Ovary (tissue), 9 donors: ENCODE results near the gene MAPK14. TPM values are rescaled to one million over a fixed set of nuclear protein-coding genes. Genes with fewer than 3 reads are reported as not detected.
"Not testable (repeated sequence)": the region's sequence is repeated elsewhere in the genome, so short reads cannot be mapped to it uniquely, and the experiment has no call there.

Experiments used
- DNase-seq, 5 donors: peaks; one replicate each; pipeline ENCODE4 v3.0.0-alpha.2; 2019 to 2020
- H3K27ac ChIP-seq, 2 donors: fragments of 200-600 bp; one replicate each; pipeline versions ENCODE4 v1.5.1 to v1.8.0; 2019 to 2022
- H3K27me3 ChIP-seq: fragments of 200-600 bp; one replicate; pipeline ENCODE4 v1.8.0; 2022
- H3K36me3 ChIP-seq: fragments of 200-600 bp; sonication (generic); one replicate; pipeline ENCODE4 v1.5.1; 2019
- H3K4me1 ChIP-seq: one replicate; pipeline ENCODE4 v1.8.1; 2013; ENCODE audit warnings: mild to moderate bottlenecking, moderate library complexity; ENCODE audit not compliant: insufficient read depth
- H3K4me3 ChIP-seq: fragments of 200-600 bp; sonication (generic); one replicate; pipeline ENCODE4 v1.5.1; 2017
- H3K9me3 ChIP-seq, 2 donors: fragments of 200-600 bp in 1 of 2; sonication (generic) in 1 of 2; one replicate each; pipeline versions ENCODE4 v1.5.1 to v1.8.1; 2013 to 2019; ENCODE audit warnings: mild to moderate bottlenecking in 1 of 2, moderate library complexity in 1 of 2
- EP300 ChIP-seq: sonication (generic); formaldehyde crosslinking; IDR thresholded peaks from one replicate; pipeline ENCODE4 v1.6.1; 2017; ENCODE audit warnings: antibody characterized with exemption
- POLR2A ChIP-seq: fragments of 450-650 bp; IDR thresholded peaks from one replicate; pipeline ENCODE4 v1.6.1; 2017; ENCODE audit warnings: antibody characterized with exemption, mild to moderate bottlenecking, moderate library complexity
- WGBS, 3 donors: extraction: QIAGEN DNeasy Blood & Tissue Kit in 1 of 3; methylation state at CpG; one replicate each; pipeline versions ENCODE4 v1.1.5 to v1.1.7; 2013 to 2017; 5-methylcytosine and 5-hydroxymethylcytosine counted together
- intact Hi-C, 4 donors: fragments of 100-400 bp; cut with DNase I; formaldehyde crosslinking; loops; one replicate each; pipeline versions ENCODE4 v1.11.0 to v1.15.1; 2022 to 2023
- polyA plus RNA-seq, 2 donors: library from polyadenylated mRNA; stranded (reverse); fragments of 200-250 nt in 1 of 2; fragments of 350-450 nt in 1 of 2; fragmentation: Illumina TruSeq in 1 of 2; extraction: RNeasy Lipid Tissue Mini Kit (QIAGEN cat#74804) in 1 of 2; gene quantifications; one replicate each; pipeline ENCODE4 v1.2.3, GENCODE V29; 2013 to 2014
- total RNA-seq, 7 donors: library from RNA; depleted of rRNA in 2 of 7; stranded (reverse); fragments of >200 nt in 2 of 7; fragmentation: NEBNext Ultra II Directional in 3 of 7; extraction: Animal tissue kit (Norgen Biotek cat#: 25700) in 3 of 7; gene quantifications; one replicate each; pipeline versions ENCODE4 v1.1.0 to v1.2.4, GENCODE V29; 2016 to 2023
- TF ChIP-seq, protein P1 (sequence below), 3 donors: fragments of 450-650 bp in 2 of 3; fragments of 200-600 bp in 1 of 3; IDR thresholded peaks; one replicate each; pipeline versions ENCODE4 v1.5.1 to v1.8.0; 2016 to 2022; ENCODE audit warnings: antibody characterized with exemption in 3 of 3, mild to moderate bottlenecking in 1 of 3
- donor health status: DM: no; HTN: no; CAD: no; lungs with moderate emphysema.
- donor health status: DM: no; HTN: no; CAD: no.
- donor health status: Bipolar disorder and iron deficiency.
- donor health status: DM: yes; HTN: yes; CAD: no.
- donor health status: DM: no; HTN: no; CAD: no.
- donor health status: DM: yes; HTN: yes; CAD: no.

Gene MAPK14
- total and polyA plus RNA-seq, 9 donors, result 18.6 to 58.8 (median 37.1) TPM

- peak in 4 of 5 donors; percentile 19 to 55 (median 37) for DNase-seq
- H3K36me3 ChIP-seq, result no peaks in the 10 kb centered on the region
- H3K9me3 ChIP-seq, result no peaks in the 10 kb centered on the region
- peaks cover 7% of the 10 kb centered on the region for H3K4me1 ChIP-seq
- intact Hi-C loops, result loop anchor here in 3 of 4 donors (2.0 to 5.0 kb wide), 4 partner anchors 64 to 169 kb away; partner anchors contain the start of gene BRPF3 (in 1 of the 3)
- H3K27me3 ChIP-seq, result no peaks in the 10 kb centered on the region
- TF ChIP-seq EP300 (no peak), POLR2A (no peak)
- TF ChIP-seq, protein P1, sequence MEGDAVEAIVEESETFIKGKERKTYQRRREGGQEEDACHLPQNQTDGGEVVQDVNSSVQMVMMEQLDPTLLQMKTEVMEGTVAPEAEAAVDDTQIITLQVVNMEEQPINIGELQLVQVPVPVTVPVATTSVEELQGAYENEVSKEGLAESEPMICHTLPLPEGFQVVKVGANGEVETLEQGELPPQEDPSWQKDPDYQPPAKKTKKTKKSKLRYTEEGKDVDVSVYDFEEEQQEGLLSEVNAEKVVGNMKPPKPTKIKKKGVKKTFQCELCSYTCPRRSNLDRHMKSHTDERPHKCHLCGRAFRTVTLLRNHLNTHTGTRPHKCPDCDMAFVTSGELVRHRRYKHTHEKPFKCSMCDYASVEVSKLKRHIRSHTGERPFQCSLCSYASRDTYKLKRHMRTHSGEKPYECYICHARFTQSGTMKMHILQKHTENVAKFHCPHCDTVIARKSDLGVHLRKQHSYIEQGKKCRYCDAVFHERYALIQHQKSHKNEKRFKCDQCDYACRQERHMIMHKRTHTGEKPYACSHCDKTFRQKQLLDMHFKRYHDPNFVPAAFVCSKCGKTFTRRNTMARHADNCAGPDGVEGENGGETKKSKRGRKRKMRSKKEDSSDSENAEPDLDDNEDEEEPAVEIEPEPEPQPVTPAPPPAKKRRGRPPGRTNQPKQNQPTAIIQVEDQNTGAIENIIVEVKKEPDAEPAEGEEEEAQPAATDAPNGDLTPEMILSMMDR (IDR thresholded peaks at IDR 0.05), result no peak
- WGBS, 3 donors, result 0 to 1% (median 0%) methylated on average over 26 to 44 of the region's 44 CpGs
- H3K4me3 ChIP-seq, result peak overlapping the region; percentile 98
- peak overlapping the region; percentile 68 for H3K27ac ChIP-seq
Observed at GRCh38 chr6:36028088-36028876, 674 bp downstream of the MAPK14 start.

DNA sequence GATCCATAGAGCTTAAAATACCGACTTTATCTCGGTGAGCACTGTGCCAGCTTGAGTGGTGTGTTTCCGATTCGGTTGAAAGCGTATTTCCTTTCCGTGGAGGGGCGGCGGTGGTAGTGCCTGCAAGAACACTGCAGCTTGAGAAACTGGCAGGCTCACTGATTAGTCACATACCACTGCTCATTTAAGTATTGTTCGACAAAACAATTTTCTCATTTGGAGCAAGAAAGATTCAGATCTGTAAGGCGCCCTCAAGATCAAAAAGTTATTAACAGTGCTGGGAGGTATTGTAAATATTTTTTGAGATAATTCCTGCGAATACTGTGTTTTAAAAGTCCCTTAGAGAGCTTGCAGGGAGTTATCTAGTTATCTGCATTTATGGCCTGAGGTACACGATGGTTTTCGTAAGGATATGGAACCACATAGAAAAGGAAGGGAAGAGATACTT, 1.3 kb downstream of the MAPK14 start:
- H3K27me3 ChIP-seq, result no peaks in the 10 kb centered on the region
- H3K4me1 ChIP-seq, result peaks cover 7% of the 10 kb centered on the region
- H3K36me3 ChIP-seq, result no peaks in the 10 kb centered on the region
- intact Hi-C loops, result loop anchor here in 3 of 4 donors (2.0 to 5.0 kb wide), 4 partner anchors 63 to 168 kb away; partner anchors contain the start of gene BRPF3 (in 1 of the 3)
- H3K4me3 ChIP-seq, result peak overlapping the region; percentile 98
- WGBS, 3 donors, result 1% methylated on average over 13 of the region's 13 CpGs
- TF ChIP-seq EP300, result no peak
- TF ChIP-seq POLR2A, result no peak
- no peaks in the 10 kb centered on the region for H3K9me3 ChIP-seq
- peak; percentile 33 to 52 (median 47) for DNase-seq
- no peak overlapping the region for H3K27ac ChIP-seq

GRCh38 chr6:36029464-36029863, 1.9 kb downstream of the MAPK14 start:
- H3K36me3 ChIP-seq, result no peaks in the 10 kb centered on the region
- no peak overlapping the region for H3K27ac ChIP-seq
- peak overlapping the region; percentile 98 for H3K4me3 ChIP-seq
- WGBS, 3 donors, result 4 to 7% (median 5%) methylated on average over 6 of the region's 6 CpGs
- intact Hi-C loops, result loop anchor here in 3 of 4 donors (2.0 to 5.0 kb wide), 4 partner anchors 63 to 168 kb away; partner anchors contain the start of gene BRPF3 (in 1 of the 3)
- H3K9me3 ChIP-seq, result no peaks in the 10 kb centered on the region
- no peaks in the 10 kb centered on the region for H3K27me3 ChIP-seq
- peaks cover 6% of the 10 kb centered on the region for H3K4me1 ChIP-seq
- no peak for DNase-seq
- TF ChIP-seq, protein P1 (IDR thresholded peaks at IDR 0.05), result no peak
- TF ChIP-seq EP300, result no peak
- no peak for TF ChIP-seq POLR2A

DNA sequence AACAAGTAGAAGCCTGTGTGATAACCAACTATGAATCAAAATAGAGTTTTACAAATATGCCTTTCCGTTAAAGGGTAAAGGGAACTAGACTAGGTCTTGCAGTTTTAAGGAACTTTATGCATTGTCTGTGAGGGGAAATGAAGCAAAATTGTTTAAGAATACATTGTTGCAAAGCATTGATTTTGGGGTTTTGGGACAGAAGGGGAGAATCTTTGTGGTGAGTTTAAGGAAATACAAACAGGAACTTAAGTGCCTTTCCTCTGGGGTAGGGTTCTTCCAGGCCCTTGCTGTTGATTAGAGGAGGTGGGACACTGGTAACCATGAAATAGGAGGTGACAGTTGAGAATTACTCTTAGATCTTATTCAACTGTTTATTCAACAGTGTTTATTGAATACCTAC, 4.7 kb downstream of the MAPK14 start:
- 68 to 93% (median 81%) methylated on average over 1 of the region's 1 CpG for WGBS, 3 donors
- TF ChIP-seq, protein P1 (IDR thresholded peaks at IDR 0.05), result no peak
- TF ChIP-seq EP300 (no peak), POLR2A (no peak)
- Histone ChIP-seq H3K27me3 (no peaks in the 10 kb centered on the region), H3K4me3 (no peak overlapping the region), H3K27ac (no peak overlapping the region), H3K9me3 (no peaks in the 10 kb centered on the region), H3K36me3 (no peaks in the 10 kb centered on the region), H3K4me1 (peaks cover 3% of the 10 kb centered on the region)
- no peak for DNase-seq
- intact Hi-C loops, result no loop called here

- intact Hi-C loops, H3K4me1 ChIP-seq, H3K27ac ChIP-seq: not testable (repeated sequence)
Observed at GRCh38 chr6:36033144-36033543, 5.5 kb downstream of the MAPK14 start.

More at GRCh38 chr6:36033144-36033543, 5.5 kb downstream of the MAPK14 start:
- H3K36me3 ChIP-seq, H3K27me3 ChIP-seq, H3K4me3 ChIP-seq, H3K9me3 ChIP-seq, DNase-seq: not testable (repeated sequence)
- 94 to 97% (median 94%) methylated on average over 10 of the region's 10 CpGs for WGBS, 3 donors
